HG03064 (cell line): ENCODE results near the gene CDRT4.

Source experiments
- ATAC-seq: cut with Tn5 transposase; IDR thresholded peaks from one replicate; pipeline ENCODE4 v1.9.1; 2021; ENCODE audit warnings: low read depth; ENCODE audit not compliant: unreplicated experiment

Gene CDRT4

GRCh38 chr17:15436473-15437302, 30.7 kb downstream of the CDRT4 start:
- ATAC-seq: no peak

DNA sequence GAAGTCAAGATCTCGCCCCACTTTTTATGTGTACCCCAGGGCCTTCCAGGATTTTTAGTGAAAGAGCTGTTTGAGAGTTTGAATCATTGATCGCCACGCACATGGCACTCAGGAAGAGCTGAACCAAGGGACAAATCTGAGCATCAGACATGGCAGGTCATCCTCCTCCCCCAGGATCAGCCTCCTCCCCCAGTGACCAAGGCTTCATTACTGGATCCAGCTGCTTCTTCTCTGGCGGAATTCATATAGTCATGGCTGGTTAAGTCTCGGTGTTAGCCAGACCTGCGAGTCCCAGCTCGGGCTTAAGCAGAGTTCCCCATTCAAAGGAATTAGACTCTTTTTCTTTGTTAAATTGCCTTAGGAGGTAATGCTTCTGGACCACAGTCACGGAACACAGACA, 32.5 kb downstream of the CDRT4 start:
- no peak for ATAC-seq

DNA sequence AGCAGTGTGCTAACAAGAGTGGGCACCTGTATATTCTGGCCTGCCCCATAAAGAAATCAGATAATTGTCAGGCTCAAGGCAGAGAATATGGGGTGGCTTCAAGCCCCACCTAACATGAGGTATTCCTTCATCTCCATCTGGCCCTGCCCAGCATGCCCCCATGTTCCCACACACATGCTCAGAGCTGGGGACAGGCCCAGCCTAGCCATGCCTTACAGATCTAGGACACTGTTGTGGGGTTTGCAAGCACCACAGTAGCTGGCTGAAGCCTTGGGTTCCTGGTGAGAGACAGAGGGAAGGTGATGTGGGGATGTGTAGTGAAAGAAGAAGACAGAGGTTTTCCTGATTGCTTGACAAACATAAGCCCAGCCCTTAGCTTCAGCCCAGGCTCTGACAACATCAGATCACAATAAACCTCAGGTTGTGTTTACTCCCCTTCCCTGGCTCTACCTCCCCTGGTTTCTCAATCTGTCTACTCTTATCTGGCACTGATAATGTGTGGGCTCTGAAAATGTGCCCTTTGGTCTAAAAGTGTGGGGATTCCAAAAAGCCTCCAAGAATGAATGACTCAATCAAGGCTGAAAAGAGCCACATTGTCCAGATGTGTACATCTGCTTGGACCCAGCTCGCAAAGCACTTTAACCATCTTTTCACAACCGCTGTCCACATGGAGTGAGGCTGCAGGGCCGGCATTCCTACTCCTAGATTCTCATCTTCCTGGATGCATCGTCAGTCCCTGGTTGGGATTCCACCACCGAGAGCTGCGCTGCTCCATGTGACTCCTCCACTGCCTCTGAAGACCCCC, 34.4 kb downstream of the CDRT4 start:
- ATAC-seq: no peak

DNA sequence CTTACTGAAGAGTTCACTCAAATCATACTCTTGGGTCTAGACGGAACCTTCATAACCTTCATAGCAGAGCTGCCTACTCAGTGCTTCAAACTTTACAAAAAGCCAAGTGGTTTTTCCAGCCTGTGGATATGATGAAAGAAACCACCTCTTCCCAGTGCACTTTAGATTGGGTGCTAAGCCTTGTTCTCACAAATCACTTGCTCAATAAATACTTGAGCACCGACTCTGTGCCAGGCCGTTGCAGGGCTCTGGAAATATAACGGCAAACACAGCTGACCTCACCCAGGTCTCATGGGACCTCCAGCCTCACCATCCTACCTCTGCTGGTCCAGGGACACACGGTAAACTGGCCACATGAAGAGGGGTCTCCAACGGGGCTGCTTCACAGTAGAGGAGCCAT, 35.7 kb downstream of the CDRT4 start:
- no peak for ATAC-seq

- ATAC-seq: no peak
These were observed 36.2 kb downstream of the CDRT4 start for GRCh38 chr17:15431196-15431595.

DNA sequence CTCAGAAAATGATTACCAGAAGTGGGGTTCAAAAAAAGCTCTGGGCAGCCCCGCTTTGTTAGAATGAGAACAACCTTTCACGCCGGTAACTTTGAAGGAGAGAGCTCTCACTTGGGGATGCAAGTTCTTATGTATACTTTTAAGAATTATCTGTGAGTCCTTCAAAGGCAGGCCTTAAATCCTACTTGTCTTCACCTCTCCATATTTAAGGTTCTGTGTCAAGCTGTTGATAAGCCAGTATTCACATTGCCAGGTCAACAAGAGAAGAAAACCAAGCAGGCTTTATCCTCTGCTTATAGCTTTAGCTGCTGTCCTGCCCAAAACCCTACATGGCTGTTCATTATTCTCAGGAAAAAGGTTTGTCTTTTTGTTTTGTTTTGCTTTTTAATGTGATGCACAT, 42.9 kb downstream of the CDRT4 start:
- no peak for ATAC-seq

GRCh38 chr17:15422392-15422965, 44.9 kb downstream of the CDRT4 start:
- no peak for ATAC-seq

- ATAC-seq: no peak
These were observed 48.6 kb downstream of the CDRT4 start for GRCh38 chr17:15418781-15419180.

DNA sequence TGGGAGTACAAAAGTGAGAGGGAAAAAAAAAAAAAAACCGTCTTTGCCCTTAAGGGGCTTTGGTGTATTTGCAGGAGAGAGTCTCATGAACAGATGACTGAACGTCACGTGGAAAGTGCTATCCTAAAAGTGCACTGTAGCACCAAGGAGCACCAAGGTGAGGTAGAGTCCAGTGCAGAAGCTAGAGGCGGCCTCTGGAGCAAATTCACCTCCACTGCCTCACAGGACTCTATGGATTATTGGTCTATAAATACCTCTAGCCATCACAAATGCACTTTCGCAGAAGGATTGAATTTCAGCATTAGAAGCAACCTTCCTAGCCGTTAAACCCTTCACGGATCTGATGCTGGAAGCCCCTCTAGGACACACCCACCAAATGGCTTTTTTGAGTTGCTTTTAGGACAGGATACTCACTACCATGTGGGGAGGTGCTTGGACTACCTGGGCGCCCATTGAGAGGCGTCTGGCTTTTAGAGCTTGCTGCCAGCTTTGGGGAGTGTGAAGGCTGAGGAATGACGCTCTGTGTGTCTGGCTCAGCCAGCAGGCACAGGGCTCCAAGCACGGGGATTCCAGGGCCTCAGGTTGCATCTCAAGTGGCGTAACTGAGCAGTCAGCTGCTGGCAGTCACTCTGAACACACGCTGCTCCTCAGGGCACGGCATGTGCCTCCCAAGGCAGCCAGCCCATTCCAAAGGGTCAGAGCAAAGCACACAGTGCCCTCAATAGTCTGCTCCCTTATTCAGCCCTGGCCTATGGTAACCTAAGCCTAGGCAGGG, 52.7 kb downstream of the CDRT4 start:
- ATAC-seq: no peak

DNA sequence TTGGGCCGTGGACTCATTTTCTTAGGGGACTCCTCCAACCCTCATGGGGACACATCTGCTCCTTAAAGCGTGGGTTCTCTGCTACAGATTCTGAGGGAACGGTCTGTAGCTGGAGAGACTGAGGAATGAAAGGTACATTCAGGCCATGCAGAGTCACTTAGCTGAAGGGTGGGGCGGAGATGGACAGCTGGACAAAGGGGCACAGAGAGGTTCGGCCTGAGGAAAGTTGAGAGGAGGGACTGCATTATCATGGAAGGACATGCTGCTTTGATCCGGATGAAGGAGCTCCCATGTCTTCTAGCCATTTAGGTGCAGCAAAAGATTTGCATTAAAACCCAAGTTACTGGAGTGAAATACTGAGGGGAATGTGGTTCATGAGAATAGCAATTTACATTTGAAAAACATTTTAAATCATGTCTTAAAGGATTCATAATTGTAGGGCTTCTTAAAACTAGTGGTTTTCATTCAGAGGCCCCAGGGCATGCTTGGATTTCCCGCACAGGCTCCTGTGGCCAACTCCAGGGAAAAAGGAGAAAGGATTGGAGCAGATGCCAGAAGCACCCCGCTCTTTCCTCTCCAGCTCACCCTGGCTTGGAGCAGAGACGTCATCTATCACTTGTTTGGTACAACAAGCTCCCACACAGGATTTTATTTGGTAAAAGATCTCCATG, 54.2 kb downstream of the CDRT4 start:
- no peak for ATAC-seq

- ATAC-seq: no peak
These were observed 54.8 kb downstream of the CDRT4 start for GRCh38 chr17:15412606-15413005.

DNA sequence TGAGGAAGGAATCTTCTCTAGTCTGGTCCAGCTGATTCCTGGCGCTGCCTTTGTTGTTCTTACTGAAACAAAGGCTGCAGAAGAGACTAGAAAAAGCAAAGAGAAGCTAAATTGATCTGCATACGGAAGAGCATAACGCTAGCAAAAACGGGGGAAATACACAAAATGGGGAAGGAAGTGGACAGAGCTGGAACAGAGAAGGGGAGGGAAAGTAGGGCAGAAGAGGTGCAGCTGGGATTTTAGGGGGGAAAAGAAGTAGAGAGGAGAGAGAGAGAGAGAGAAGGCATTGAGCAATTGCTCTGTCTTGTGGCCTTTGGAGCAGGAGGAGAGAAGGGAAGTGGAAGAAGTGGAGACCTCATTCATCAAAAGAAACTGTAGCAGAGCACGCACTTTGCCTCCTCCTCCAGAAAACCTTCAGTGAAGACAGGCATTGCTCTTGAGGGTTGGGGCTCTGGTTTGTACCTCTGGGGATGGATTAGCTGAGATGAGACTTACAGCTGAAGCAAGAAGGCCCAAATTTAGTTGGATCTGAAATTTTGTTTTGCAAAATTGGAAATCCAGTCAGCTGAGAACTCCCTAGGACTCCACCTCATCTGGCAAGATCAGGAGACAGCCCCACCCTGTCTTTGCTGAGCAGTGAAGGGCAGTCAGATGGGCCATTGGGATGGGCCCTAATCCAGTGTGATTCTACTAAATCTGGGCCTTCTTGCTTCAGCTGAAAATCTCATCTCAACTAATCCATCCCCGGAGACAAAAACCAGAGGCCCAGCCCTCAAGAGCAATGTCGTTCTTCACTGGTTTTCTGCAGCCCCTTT, 55.8 kb downstream of the CDRT4 start:
- no peak for ATAC-seq

- ATAC-seq: no peak
These were observed 57.6 kb downstream of the CDRT4 start for GRCh38 chr17:15409721-15410250.

DNA sequence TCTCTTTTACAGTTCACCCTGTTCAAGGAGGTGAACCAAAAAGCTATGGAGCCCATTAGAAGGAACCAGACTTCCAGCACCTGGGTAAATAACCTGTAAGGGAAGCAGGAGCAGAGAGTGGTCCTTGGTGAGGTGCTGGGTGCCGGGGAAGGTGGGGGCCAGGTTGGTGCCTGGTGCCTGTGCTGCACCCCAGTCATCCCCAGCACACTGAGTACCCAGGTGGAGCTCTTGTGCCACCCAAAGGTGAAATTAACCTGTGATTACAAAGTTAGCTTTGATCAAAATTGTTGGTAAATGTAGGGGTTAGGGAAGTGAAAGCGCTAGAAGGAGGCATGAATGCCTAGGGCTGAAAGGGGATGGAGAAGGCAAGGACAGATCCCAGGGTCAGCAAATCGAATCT, 58.6 kb downstream of the CDRT4 start:
- ATAC-seq: no peak

DNA sequence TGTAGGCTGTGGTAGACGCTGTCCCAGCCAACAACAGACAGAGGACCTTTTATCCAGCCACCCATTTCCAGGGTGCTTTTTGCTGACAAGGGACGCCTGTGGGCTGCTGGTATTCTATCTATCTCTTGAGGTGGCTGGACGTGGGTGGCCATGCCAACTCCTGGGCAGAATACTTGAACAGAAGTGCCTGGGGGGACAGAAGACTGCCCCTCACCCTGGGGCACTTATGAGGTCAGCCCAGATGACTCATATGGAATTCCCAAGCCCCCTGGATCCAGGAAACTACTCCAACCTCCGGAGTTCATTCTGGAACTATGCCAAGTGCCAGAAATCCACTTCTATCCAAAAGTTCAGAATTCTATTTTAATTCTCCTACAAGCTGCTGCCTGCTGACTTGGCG, 61.3 kb downstream of the CDRT4 start:
- ATAC-seq: no peak

- no peak for ATAC-seq
These were observed 62.4 kb downstream of the CDRT4 start for GRCh38 chr17:15405058-15405415.

GRCh38 chr17:15404106-15405057, 63.0 kb downstream of the CDRT4 start:
- no peak for ATAC-seq

DNA sequence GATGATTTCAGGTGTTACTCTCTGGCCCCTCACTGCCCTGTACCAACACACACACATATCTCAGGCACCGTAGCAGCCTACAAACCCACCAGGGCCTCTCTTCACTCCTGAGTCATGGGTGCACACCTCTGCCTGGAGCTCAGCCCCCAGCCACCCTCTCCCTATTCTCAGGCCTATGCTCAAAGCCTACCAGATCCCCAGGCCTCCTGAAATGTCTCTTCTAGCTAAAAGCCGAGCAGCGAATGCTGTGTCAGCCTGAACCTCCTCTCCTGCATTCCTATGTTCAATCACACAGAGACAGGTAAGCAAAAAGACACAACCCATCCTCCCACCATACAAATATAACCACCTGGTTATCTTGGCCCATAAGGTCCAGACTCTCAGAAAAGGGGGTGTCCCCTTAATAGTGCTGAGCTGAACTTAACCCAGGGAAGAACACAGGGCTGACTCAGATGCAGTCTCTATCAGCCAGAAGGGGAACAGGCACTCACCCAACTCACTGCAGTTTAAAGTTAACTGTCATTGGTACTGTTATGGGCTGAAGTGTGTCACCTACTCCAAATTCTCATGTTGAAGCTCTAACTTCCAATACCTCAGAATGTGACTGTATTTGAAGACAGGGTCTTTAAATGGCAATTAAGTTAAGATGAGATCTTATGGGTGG, 64.0 kb downstream of the CDRT4 start:
- no peak for ATAC-seq
